ENCODE results near the gene CENPU. TPM values are rescaled to one million over a fixed set of nuclear protein-coding genes. Genes with fewer than 3 reads are reported as not detected.

CENPU gene
- total RNA-seq, 4 donors from 2014 or later, result 1.8 to 3.5 (median 1.9) TPM; not detected in 1

- no peak overlapping the region for H3K27ac ChIP-seq
- no peaks in the 10 kb centered on the region for H3K9me3 ChIP-seq
- intact Hi-C loops (cut with DNase I), result no loop called here
- H3K27me3 ChIP-seq, result no peaks in the 10 kb centered on the region
- 92 to 95% methylated on average over 9 of the region's 9 CpGs for WGBS, 2 donors
- H3K4me1 ChIP-seq, result no peaks in the 10 kb centered on the region
- DNase-seq, result no peak
- TF ChIP-seq POLR2A (IDR thresholded peaks at IDR 0.05), result no peak
- no peak for TF ChIP-seq CTCF (IDR thresholded peaks at IDR 0.05)
- peaks cover 0 to 25% of the 10 kb centered on the region in 2 donors for H3K36me3 ChIP-seq
- H3K4me3 ChIP-seq (replicated peaks in 1 of 3), result no peak overlapping the region
Measured at GRCh38 chr4:184671101-184671500, 62.8 kb downstream of the CENPU start.

- WGBS, 2 donors, result 88 to 91% methylated on average over 7 of the region's 7 CpGs
- DNase-seq, result no peak
- Histone ChIP-seq H3K27ac (no peak overlapping the region), H3K36me3 (peaks cover 0 to 23% of the 10 kb centered on the region in 2 donors), H3K4me3 (replicated peaks in 1 of 3) (no peak overlapping the region), H3K9me3 (no peaks in the 10 kb centered on the region), H3K27me3 (no peaks in the 10 kb centered on the region), H3K4me1 (no peaks in the 10 kb centered on the region)
- intact Hi-C loops (cut with DNase I), result no loop called here
- TF ChIP-seq CTCF (IDR thresholded peaks at IDR 0.05) (no peak), POLR2A (IDR thresholded peaks at IDR 0.05) (no peak)
Measured at GRCh38 chr4:184669251-184669650, 64.6 kb downstream of the CENPU start.

- 89 to 92% methylated on average over 9 of the region's 9 CpGs for WGBS, 2 donors
- TF ChIP-seq POLR2A (IDR thresholded peaks at IDR 0.05) (no peak), CTCF (IDR thresholded peaks at IDR 0.05) (no peak)
- H3K36me3 ChIP-seq, result peaks cover 0 to 17% of the 10 kb centered on the region in 2 donors
- intact Hi-C loops (cut with DNase I), result no loop called here
- no peak overlapping the region for H3K4me3 ChIP-seq (replicated peaks in 1 of 3)
- DNase-seq, result no peak
- H3K27ac ChIP-seq, result no peak overlapping the region
- no peaks in the 10 kb centered on the region for H3K9me3 ChIP-seq
- no peaks in the 10 kb centered on the region for H3K4me1 ChIP-seq
- no peaks in the 10 kb centered on the region for H3K27me3 ChIP-seq
Measured at GRCh38 chr4:184668511-184669114, 65.3 kb downstream of the CENPU start.

- intact Hi-C loops (cut with DNase I), result no loop called here
- no peak for DNase-seq
- Histone ChIP-seq H3K27me3 (no peaks in the 10 kb centered on the region), H3K36me3 (peaks cover 0 to 17% of the 10 kb centered on the region in 2 donors), H3K9me3 (no peaks in the 10 kb centered on the region), H3K27ac (no peak overlapping the region), H3K4me1 (no peaks in the 10 kb centered on the region), H3K4me3 (replicated peaks in 1 of 3) (no peak overlapping the region)
- 94% methylated on average over 9 of the region's 9 CpGs for WGBS, 2 donors
- TF ChIP-seq CTCF (IDR thresholded peaks at IDR 0.05), result no peak
- no peak for TF ChIP-seq POLR2A (IDR thresholded peaks at IDR 0.05)
Measured at GRCh38 chr4:184668096-184668495, 65.8 kb downstream of the CENPU start.

- Histone ChIP-seq H3K27ac (no peak overlapping the region), H3K4me1 (no peaks in the 10 kb centered on the region), H3K9me3 (no peaks in the 10 kb centered on the region), H3K4me3 (replicated peaks in 1 of 3) (no peak overlapping the region), H3K36me3 (peaks cover 0 to 8% of the 10 kb centered on the region in 2 donors), H3K27me3 (no peaks in the 10 kb centered on the region)
- 91 to 96% methylated on average over 6 of the region's 6 CpGs for WGBS, 2 donors
- intact Hi-C loops (cut with DNase I), result no loop called here
- DNase-seq, result no peak
- TF ChIP-seq CTCF (IDR thresholded peaks at IDR 0.05), result no peak
- no peak for TF ChIP-seq POLR2A (IDR thresholded peaks at IDR 0.05)
Measured at GRCh38 chr4:184666670-184667069, 67.2 kb downstream of the CENPU start.

Data from thyroid gland (tissue), 4 donors.